AG10803 (cell line): ENCODE data around the gene OR6C70.
"Not testable (repeated sequence)": the region's sequence is repeated elsewhere in the genome, so short reads cannot be mapped to it uniquely, and the experiment has no call there.

Experiments
- DNase-seq: peaks from one replicate; pipeline ENCODE4 v3.0.0; 2010; ENCODE audit warnings: low read depth
- H3K4me3 ChIP-seq: 2 replicates; pipeline ENCODE4 v1.5.1; 2011; ENCODE audit warnings: mild to moderate bottlenecking, low read length, control low read depth
- TF ChIP-seq, protein P1 (sequence below): conservative IDR thresholded peaks from 2 replicates; pipeline ENCODE4 v1.5.1; 2011; ENCODE audit warnings: mild to moderate bottlenecking, low read length, control low read depth, inconsistent platforms

The OR6C70 gene

GRCh38 chr12:55492078-55492477 lies 22.1 kb upstream of the OR6C70 start, which contains the start of gene OR6C68:
OR6C68 (plus strand) TSS chr12:55492378; CDS start chr12:55492378, 0 bp downstream.
- TF ChIP-seq, protein P1, sequence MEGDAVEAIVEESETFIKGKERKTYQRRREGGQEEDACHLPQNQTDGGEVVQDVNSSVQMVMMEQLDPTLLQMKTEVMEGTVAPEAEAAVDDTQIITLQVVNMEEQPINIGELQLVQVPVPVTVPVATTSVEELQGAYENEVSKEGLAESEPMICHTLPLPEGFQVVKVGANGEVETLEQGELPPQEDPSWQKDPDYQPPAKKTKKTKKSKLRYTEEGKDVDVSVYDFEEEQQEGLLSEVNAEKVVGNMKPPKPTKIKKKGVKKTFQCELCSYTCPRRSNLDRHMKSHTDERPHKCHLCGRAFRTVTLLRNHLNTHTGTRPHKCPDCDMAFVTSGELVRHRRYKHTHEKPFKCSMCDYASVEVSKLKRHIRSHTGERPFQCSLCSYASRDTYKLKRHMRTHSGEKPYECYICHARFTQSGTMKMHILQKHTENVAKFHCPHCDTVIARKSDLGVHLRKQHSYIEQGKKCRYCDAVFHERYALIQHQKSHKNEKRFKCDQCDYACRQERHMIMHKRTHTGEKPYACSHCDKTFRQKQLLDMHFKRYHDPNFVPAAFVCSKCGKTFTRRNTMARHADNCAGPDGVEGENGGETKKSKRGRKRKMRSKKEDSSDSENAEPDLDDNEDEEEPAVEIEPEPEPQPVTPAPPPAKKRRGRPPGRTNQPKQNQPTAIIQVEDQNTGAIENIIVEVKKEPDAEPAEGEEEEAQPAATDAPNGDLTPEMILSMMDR = no peak
- DNase-seq = no peak
- H3K4me3 ChIP-seq = no peak within 1 kb of the TSS

GRCh38 chr12:55484284-55484683 lies 14.3 kb upstream of the OR6C70 start:
- not testable (repeated sequence) for H3K4me3 ChIP-seq, DNase-seq

DNA sequence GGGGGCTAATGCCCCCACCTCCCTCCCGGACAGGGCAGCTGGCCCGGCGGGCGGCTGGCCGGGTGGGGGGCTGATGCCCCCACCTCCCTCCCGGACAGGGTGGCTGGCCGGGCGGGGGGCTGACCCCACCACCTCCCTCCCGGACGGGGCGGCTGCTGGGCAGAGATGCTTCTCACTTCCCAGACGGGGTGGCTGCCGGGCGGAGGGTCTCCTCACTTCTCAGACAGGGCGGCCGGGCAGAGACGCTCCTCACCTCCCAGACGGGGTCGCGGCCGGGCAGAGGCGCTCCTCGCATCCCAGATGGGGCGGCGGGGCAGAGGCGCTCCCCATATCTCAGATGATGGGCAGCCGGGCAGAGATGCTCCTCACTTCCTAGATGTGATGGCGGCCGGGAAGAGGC lies 9.2 kb upstream of the OR6C70 start:
- H3K4me3 ChIP-seq, DNase-seq: not testable (repeated sequence)

GRCh38 chr12:55472264-55472663 lies 2.3 kb upstream of the OR6C70 start:
- TF ChIP-seq, protein P1 = no peak
- H3K4me3 ChIP-seq = no peak overlapping the region
- DNase-seq = no peak

DNA sequence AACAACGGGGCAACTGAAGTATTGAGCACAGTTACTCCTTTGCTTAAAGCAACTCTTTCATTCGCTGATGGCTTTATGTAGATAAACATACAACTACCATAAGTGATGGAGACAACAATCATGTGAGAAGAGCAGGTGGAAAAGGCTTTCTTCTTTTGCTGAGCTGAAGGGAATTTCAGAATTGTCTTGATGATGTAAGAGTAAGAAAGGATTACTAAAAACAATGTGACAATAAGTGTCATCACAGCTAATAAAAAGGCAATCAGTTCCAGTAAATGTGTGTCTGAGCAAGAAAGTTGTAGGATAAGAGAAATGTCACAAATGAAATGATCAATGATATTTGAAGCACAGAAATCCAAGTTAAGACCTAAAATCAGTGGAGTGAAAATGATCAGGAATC lies 647 bp downstream of the OR6C70 start:
- TF ChIP-seq, protein P1 = no peak
- no peak overlapping the region for H3K4me3 ChIP-seq
- no peak for DNase-seq

- DNase-seq = no peak
- no peak overlapping the region for H3K4me3 ChIP-seq
- TF ChIP-seq, protein P1 = no peak
Measured at GRCh38 chr12:55467836-55468235, 2.1 kb downstream of the OR6C70 start.

DNA sequence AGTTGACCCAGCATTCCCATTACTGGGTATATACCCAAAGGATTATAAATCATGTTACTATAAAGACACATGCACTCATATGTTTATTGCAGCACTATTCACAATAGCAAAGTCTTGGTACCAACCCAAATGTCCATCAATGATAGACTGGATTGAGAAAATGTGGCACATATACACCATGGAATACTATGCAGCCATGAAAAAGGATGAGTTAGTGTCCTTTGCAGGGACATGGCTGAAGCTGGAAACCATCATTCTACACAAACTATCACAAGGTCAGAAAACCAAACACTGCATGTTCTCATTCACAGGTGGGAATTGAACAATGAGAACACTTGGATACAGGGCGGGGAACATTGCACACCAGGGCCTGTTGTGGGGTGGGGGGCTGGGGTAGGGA lies 5.0 kb downstream of the OR6C70 start:
- not testable (repeated sequence) for H3K4me3 ChIP-seq, DNase-seq

DNA sequence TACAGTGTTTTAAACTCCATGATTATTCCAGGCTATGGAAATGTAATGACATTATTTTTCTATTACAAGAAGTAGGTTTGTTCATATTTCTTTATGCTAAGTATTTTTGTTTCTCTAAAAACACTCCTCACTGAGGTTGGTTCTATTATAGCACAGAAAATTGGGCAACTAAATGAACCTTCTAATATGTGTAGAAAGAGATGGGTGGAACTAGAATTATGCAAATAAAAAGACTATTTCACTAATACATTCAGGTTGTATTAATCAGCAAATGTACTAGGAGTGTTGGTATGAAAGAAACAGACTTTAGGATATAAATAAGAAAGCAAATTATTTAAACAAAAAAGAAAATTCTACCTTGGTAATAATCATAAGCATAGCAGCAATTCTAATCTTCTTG lies 21.1 kb downstream of the OR6C70 start:
- TF ChIP-seq, protein P1 = no peak
- no peak overlapping the region for H3K4me3 ChIP-seq
- no peak for DNase-seq

DNA sequence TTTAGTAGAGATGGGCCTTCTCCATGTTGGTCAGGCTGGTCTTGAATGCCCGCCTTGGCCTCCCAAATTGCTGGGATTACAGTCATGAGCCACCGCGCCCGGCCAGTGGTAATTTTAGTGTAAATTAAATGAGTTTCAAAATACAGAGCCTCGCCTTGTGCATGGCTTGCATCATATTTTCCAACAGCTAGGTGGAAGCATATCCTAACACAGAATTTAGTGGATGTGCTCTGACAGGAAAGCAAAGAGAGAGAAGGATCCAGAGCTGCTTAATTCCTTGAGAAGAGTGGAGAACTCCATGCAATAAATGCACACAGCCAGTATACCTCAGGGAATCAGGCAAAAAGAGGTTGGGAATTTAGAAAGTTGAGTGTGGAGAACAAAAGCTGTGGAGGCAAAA lies 23.6 kb downstream of the OR6C70 start:
- DNase-seq = no peak
- TF ChIP-seq, protein P1 = no peak
- H3K4me3 ChIP-seq = no peak overlapping the region
